ENCODE results near the gene CXCL12.

DNA sequence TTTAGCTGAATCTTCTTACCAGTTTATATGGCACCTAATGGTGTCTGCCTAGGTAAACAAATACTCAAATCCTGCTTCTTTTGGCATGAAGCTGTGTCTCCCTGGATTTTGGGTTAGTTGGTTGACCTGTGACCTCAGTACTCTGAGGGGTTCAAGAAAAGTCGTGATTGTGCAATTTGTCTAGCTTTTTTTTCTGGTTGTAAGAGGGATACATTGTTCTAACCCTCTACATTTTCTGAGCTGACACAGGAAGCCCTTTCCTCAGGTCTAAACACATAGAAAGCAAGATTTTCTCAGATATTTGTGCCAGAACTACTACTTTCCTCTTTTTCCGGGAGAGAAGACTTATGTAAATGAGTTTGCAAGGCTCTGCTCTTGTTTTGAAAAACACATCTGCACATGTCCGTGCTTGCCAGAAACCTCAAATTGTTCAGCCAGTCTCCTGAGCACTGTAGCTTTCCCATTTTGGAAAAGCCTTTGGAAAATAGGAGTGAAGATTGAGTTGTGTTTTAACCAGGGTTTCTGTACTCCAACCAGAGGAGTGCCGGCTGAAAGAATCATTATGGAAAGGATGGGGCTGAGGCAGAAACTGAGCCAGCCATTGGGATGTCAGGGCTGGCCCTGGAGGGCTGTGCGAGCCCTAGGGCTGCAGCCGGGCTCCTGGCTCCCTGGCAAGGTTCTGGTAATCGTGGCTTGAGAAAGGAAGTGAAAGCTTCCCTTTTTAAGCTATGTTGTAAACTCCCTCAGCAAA is 31.3 kb upstream of the CXCL12 start:
- TF ChIP-seq CTCF (IDR thresholded peaks at IDR 0.05), result no peak
- TF ChIP-seq POLR2A (IDR thresholded peaks at IDR 0.05), result no peak

Data from esophagus squamous epithelium (tissue), 4 donors.